Activated CD8-positive, alpha-beta memory T cell treated with anti-CD3 and anti-CD28 coated beads, Interleukin-2, amount 10 ng/mL, durations not matched to agents 7 days and 5 days (primary cell): ENCODE data around the gene TBC1D7. TPM values are rescaled to one million over a fixed set of nuclear protein-coding genes. Genes with fewer than 3 reads are reported as not detected.

Experiments
- ATAC-seq: fragments of 150-1000 bp; cut with Tn5 transposase; one replicate; pipeline ENCODE4 v1.10.0; 2021; ENCODE audit warnings: moderate library complexity
- CTCF ChIA-PET: fragments of 350-600 bp; sonication (Branson Sonifier 250); formaldehyde crosslinking; loops from one replicate; lab custom pipeline; 2021; ENCODE audit warnings: antibody characterized with exemption; lab: Charles Lee
- DNase-seq: peaks from one replicate; pipeline ENCODE4 v3.0.0-alpha.2; 2020
- H3K27ac Mint-ChIP-seq: one replicate; pipeline ENCODE4 v1.8.0; 2021; ENCODE audit warnings: mild to moderate bottlenecking, mixed read lengths
- H3K27me3 Mint-ChIP-seq: one replicate; pipeline ENCODE4 v1.8.0; 2021; ENCODE audit warnings: mixed read lengths
- H3K36me3 Mint-ChIP-seq: one replicate; pipeline ENCODE4 v1.8.0; 2021; ENCODE audit warnings: mild to moderate bottlenecking, mixed read lengths
- H3K4me1 Mint-ChIP-seq: one replicate; pipeline ENCODE4 v1.8.0; 2021; ENCODE audit warnings: mixed read lengths
- H3K4me3 Mint-ChIP-seq: one replicate; pipeline ENCODE4 v1.8.0; 2021; ENCODE audit warnings: mild to moderate bottlenecking, moderate library complexity, mixed read lengths
- H3K9me3 Mint-ChIP-seq: one replicate; pipeline ENCODE4 v1.8.0; 2022; ENCODE audit warnings: low read depth, mixed read lengths
- total RNA-seq, 2 experiments: library from RNA; stranded (reverse); gene quantifications; one replicate each; pipeline ENCODE4 v1.2.3, GENCODE V29; 2021

The TBC1D7 gene
- total RNA-seq, 2 experiments from 2014 or later, result 25.1 to 26.0 TPM

DNA sequence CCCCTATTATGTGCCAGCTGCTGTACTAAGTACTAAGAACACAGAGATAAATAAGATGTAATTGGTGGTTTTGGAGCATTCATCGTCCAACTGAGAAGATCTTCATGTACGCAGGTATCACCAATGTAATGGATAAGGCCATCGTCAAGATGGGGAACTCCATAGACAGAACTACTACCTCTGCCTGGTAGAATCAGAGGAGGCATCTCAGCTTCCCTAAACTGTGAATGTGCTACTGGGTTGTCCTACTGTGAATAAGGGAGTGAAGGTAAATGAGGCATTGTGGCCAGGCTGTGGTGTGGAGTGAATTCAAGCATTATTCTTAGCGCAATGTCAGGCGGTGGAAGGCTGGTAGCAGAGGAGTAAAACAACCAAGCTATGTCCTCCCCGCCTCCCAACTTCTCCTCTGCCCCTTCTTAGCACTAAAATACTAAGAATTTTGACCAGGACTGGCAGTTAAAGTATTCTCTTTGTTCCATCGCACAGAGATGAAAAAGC lies 68.2 kb downstream of the TBC1D7 start:
- CTCF ChIA-PET, result no interaction called here
- no peak overlapping the region for H3K27ac Mint-ChIP-seq

GRCh38 chr6:13259393-13259792 lies 68.9 kb downstream of the TBC1D7 start:
- CTCF ChIA-PET, result no interaction called here
- peaks cover 2% of the 10 kb centered on the region for H3K36me3 Mint-ChIP-seq
- ATAC-seq (no peak), DNase-seq (no peak)
- H3K27me3 Mint-ChIP-seq, result no peaks in the 10 kb centered on the region
- no peak overlapping the region for H3K4me3 Mint-ChIP-seq
- H3K27ac Mint-ChIP-seq, result no peak overlapping the region
- peaks cover 5% of the 10 kb centered on the region for H3K4me1 Mint-ChIP-seq
- peaks cover 3% of the 10 kb centered on the region for H3K9me3 Mint-ChIP-seq

More for the DNA sequence above, 68.2 kb downstream of the TBC1D7 start:
- H3K9me3 Mint-ChIP-seq, result peaks cover 3% of the 10 kb centered on the region
- peaks cover 5% of the 10 kb centered on the region for H3K4me1 Mint-ChIP-seq
- no peaks in the 10 kb centered on the region for H3K27me3 Mint-ChIP-seq
- DNase-seq, result no peak
- H3K36me3 Mint-ChIP-seq, result peaks cover 2% of the 10 kb centered on the region
- H3K4me3 Mint-ChIP-seq, result no peak overlapping the region
- ATAC-seq, result no peak

DNA sequence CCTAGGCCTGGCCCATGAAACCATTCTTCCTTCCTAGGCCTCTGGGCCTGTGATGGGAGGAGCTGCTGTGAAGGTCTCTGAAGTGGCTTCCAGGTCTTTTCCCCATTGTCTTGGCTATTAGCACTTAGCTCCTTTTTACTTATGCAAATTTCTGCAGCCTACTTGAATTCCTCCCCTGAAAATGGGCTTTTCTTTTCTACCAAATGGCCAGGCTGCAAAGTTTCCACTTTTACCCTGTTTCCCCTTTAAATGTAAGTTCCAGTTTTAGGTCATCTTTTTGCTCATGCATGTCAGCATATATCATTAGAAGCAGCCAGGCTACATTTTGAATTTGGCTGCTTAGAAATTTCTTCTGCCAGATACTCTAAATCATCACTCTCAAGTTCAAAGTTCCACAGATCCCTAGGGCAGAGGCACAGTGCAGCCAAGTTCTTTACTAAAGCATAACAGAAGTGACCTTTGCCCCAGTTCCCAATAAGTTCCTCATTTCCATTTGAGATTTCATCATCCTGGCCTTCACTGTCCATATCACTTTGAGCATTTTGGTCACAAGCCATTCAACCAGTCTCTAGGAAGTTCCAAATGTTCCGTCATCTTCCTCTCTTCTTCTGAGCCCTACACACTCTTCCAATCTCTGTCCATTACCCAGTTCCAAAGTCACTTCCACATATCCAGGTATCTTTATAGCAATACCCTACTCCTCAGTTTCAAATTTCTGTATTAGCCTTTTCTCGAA lies 71.9 kb downstream of the TBC1D7 start:
- Mint-ChIP-seq H3K4me3 (no peak overlapping the region), H3K36me3 (peaks cover 2% of the 10 kb centered on the region), H3K27ac (no peak overlapping the region), H3K27me3 (no peaks in the 10 kb centered on the region), H3K4me1 (peaks cover 2% of the 10 kb centered on the region), H3K9me3 (peaks cover 3% of the 10 kb centered on the region)
- no peak for ATAC-seq
- DNase-seq, result no peak
- CTCF ChIA-PET, result no interaction called here

Other genes starting within 250 kb of the TBC1D7 start
- gene GFOD1, start 159.1 kb upstream of the TBC1D7 start, total RNA-seq, result 10 to 100 TPM; 10.6 to 11.6 TPM
- gene SIRT5, start 246.1 kb upstream of the TBC1D7 start, total RNA-seq, result 10 to 100 TPM in 1 of 2 experiments, 1 to 10 TPM in 1; 6.9 to 10.9 TPM